Body of pancreas (tissue), 4 donors: ENCODE results near the gene NDUFV3. TPM values are rescaled to one million over a fixed set of nuclear protein-coding genes. Genes with fewer than 3 reads are reported as not detected.
A peak's percentile ranks its signal among the peaks of the same experiment; 100 is the strongest.

ENCODE experiments used
- ATAC-seq: fragments of 150-250 bp; one replicate; pipeline ENCODE4 v1.9.1; 2016
- DNase-seq, 4 donors: peaks; one replicate each; pipeline ENCODE4 v3.0.0-alpha.2; 2019
- H3K27ac ChIP-seq, 4 donors: fragments of 200-600 bp; sonication (generic); 1 replicate in 3 of 4; 2 replicates in 1 of 4; pipeline versions ENCODE4 v1.5.1 to v1.6.1; 2016 to 2019; ENCODE audit warnings: mild to moderate bottlenecking in 1 of 4, mixed read lengths in 1 of 4, moderate library complexity in 1 of 4
- H3K27me3 ChIP-seq, 2 donors: fragments of 200-600 bp; sonication (generic); one replicate each; pipeline ENCODE4 v1.6.0; 2016; ENCODE audit warnings: mild to moderate bottlenecking in 1 of 2
- H3K36me3 ChIP-seq, 2 donors: fragments of 200-600 bp; sonication (generic); replicated peaks in 1 of 2; 2 replicates each; pipeline ENCODE4 v1.5.1; 2016; ENCODE audit warnings: low read depth in 2 of 2; ENCODE audit not compliant: insufficient read depth in 1 of 2
- H3K4me1 ChIP-seq: fragments of 200-600 bp; sonication (generic); one replicate; pipeline ENCODE4 v1.6.0; 2016
- H3K4me3 ChIP-seq, 2 donors: fragments of 200-600 bp; sonication (generic); 1 replicate in 1 of 2; 2 replicates in 1 of 2; pipeline ENCODE4 v1.5.1; 2016 to 2019
- H3K9me3 ChIP-seq, 3 donors: fragments of 200-600 bp; sonication (generic); 1 replicate in 2 of 3; 2 replicates in 1 of 3; pipeline ENCODE4 v1.5.1; 2016
- POLR2A ChIP-seq, 3 donors: fragments of 450-650 bp; IDR thresholded peaks; one replicate each; pipeline ENCODE4 v1.6.1; 2016; ENCODE audit warnings: antibody characterized with exemption in 3 of 3, mild to moderate bottlenecking in 2 of 3
- WGBS, 2 donors: methylation state at CpG; one replicate each; pipeline ENCODE4 v1.1.5; 2017; 5-methylcytosine and 5-hydroxymethylcytosine counted together
- intact Hi-C: fragments of 100-400 bp; cut with DNase I; formaldehyde crosslinking; loops from one replicate; pipeline ENCODE4 v1.15.1; 2023
- total RNA-seq, 2 donors: library from RNA; depleted of rRNA; stranded (reverse); fragments of >200 nt; gene quantifications; one replicate each; pipeline ENCODE4 v1.1.0, GENCODE V29; 2016
- TF ChIP-seq, protein P1 (sequence below), 7 experiments: fragments of 450-650 bp in 4 of 7; fragments of 200-600 bp in 3 of 7; sonication (generic) in 3 of 7; IDR thresholded peaks; one replicate each; pipeline ENCODE4 v1.5.1; 2016 to 2019; ENCODE audit warnings: antibody characterized with exemption in 7 of 7

NDUFV3 gene
- total RNA-seq, 2 donors from 2014 or later, result 42.3 to 55.0 TPM

GRCh38 chr21:42862774-42863503 is 30.2 kb upstream of the NDUFV3 start:
- Histone ChIP-seq H3K4me3 (no peak overlapping the region), H3K36me3 (peaks cover 0 to 16% of the 10 kb centered on the region in 2 donors), H3K27me3 (no peaks in the 10 kb centered on the region), H3K4me1 (no peaks in the 10 kb centered on the region), H3K9me3 (no peaks in the 10 kb centered on the region), H3K27ac (no peak overlapping the region)
- DNase-seq (no peak), ATAC-seq (peak; percentile 16)
- WGBS, 2 donors, result 83 to 84% methylated on average over 15 to 21 of the region's 21 CpGs
- TF ChIP-seq, protein P1, sequence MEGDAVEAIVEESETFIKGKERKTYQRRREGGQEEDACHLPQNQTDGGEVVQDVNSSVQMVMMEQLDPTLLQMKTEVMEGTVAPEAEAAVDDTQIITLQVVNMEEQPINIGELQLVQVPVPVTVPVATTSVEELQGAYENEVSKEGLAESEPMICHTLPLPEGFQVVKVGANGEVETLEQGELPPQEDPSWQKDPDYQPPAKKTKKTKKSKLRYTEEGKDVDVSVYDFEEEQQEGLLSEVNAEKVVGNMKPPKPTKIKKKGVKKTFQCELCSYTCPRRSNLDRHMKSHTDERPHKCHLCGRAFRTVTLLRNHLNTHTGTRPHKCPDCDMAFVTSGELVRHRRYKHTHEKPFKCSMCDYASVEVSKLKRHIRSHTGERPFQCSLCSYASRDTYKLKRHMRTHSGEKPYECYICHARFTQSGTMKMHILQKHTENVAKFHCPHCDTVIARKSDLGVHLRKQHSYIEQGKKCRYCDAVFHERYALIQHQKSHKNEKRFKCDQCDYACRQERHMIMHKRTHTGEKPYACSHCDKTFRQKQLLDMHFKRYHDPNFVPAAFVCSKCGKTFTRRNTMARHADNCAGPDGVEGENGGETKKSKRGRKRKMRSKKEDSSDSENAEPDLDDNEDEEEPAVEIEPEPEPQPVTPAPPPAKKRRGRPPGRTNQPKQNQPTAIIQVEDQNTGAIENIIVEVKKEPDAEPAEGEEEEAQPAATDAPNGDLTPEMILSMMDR (IDR thresholded peaks at IDR 0.05), result no peak
- TF ChIP-seq POLR2A (IDR thresholded peaks at IDR 0.05), result no peak
- intact Hi-C loops, result no loop called here

- no peak overlapping the region for H3K4me3 ChIP-seq
- H3K9me3 ChIP-seq, result no peaks in the 10 kb centered on the region
- no peaks in the 10 kb centered on the region for H3K4me1 ChIP-seq
- DNase-seq (peak in 1 of 4 donors; percentile 20), ATAC-seq (no peak)
- no peak overlapping the region for H3K27ac ChIP-seq
- 64 to 70% methylated on average over 13 of the region's 13 CpGs for WGBS, 2 donors
- intact Hi-C loops, result no loop called here
- no peaks in the 10 kb centered on the region for H3K27me3 ChIP-seq
- TF ChIP-seq POLR2A (IDR thresholded peaks at IDR 0.05), result no peak
- TF ChIP-seq, protein P1 (IDR thresholded peaks at IDR 0.05), result no peak
- H3K36me3 ChIP-seq, result peaks cover 0 to 15% of the 10 kb centered on the region in 2 donors
These were observed 29.6 kb upstream of the NDUFV3 start for GRCh38 chr21:42863504-42863870.

DNA sequence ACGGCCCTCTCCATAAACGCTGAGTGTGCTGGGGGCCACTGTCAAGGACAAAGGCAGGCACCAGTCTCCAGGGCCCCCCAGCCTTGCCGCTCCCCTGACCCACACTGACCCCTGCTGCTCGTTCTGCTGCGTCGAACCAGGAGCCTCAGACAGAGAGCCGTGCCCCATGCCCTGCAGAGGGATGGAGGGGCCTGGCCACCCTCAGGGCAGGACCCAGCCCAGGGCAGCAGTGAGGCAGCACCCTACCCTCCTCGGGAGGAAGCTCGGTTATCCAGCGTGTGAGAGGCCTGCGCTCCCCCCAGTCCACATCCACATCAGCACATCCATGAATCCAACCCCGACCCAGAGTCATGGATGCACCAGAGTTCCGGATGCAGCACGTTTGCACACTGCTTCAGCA is 28.8 kb upstream of the NDUFV3 start:
- Histone ChIP-seq H3K36me3 (peaks cover 6 to 17% of the 10 kb centered on the region in 2 donors), H3K27ac (no peak overlapping the region), H3K27me3 (no peaks in the 10 kb centered on the region), H3K4me1 (no peaks in the 10 kb centered on the region), H3K4me3 (no peak overlapping the region), H3K9me3 (no peaks in the 10 kb centered on the region)
- intact Hi-C loops, result no loop called here
- TF ChIP-seq, protein P1 (IDR thresholded peaks at IDR 0.05), result no peak
- no peak for TF ChIP-seq POLR2A (IDR thresholded peaks at IDR 0.05)
- no peak for ATAC-seq
- WGBS, 2 donors, result 90% methylated on average over 10 to 13 of the region's 14 CpGs
- no peak for DNase-seq

- WGBS, 2 donors, result 76 to 80% methylated on average over 7 to 25 of the region's 26 CpGs
These were observed 28.0 kb upstream of the NDUFV3 start for GRCh38 chr21:42864815-42865775.

More at GRCh38 chr21:42864815-42865775, 28.0 kb upstream of the NDUFV3 start:
- DNase-seq (no peak), ATAC-seq (no peak)
- Histone ChIP-seq H3K27me3 (no peaks in the 10 kb centered on the region), H3K9me3 (no peaks in the 10 kb centered on the region), H3K27ac (no peak overlapping the region), H3K4me3 (no peak overlapping the region), H3K4me1 (no peaks in the 10 kb centered on the region), H3K36me3 (peaks cover 6 to 17% of the 10 kb centered on the region in 2 donors)
- intact Hi-C loops, result no loop called here
- TF ChIP-seq, protein P1 (IDR thresholded peaks at IDR 0.05), result no peak
- no peak for TF ChIP-seq POLR2A (IDR thresholded peaks at IDR 0.05)
